Pancreas (tissue), 10 donors: ENCODE measurements around the gene ADCY3. TPM values are rescaled to one million over a fixed set of nuclear protein-coding genes. Genes with fewer than 3 reads are reported as not detected.
"Not testable (repeated sequence)": the region's sequence is repeated elsewhere in the genome, so short reads cannot be mapped to it uniquely, and the experiment has no call there.

Experiments
- ATAC-seq, 4 donors: fragments of 200-7000 bp; cut with Tn5 transposase; one replicate each; pipeline versions ENCODE4 v1.8.0 to v1.9.1; 2020; ENCODE audit warnings: mild to moderate bottlenecking in 4 of 4, moderate library complexity in 4 of 4
- DNase-seq, 6 donors: peaks; one replicate each; pipeline ENCODE4 v3.0.0-alpha.2; 2020
- FAIRE-seq: peaks from 2 replicates; lab custom pipeline; 2012; peaks lifted over from hg19 to GRCh38; lab: Jason Lieb, UNC
- H3K27ac ChIP-seq, 4 donors: fragments of 200-600 bp; sonication (generic); 1 replicate in 3 of 4; 2 replicates in 1 of 4; pipeline versions ENCODE4 v1.5.0 to v1.8.0; 2020
- H3K27me3 ChIP-seq, 4 donors: fragments of 200-600 bp; one replicate each; pipeline ENCODE4 v1.8.0; 2021
- H3K36me3 ChIP-seq, 3 donors: fragments of 200-600 bp; sonication (generic) in 1 of 3; one replicate each; pipeline versions ENCODE4 v1.5.0 to v1.8.0; 2020 to 2021
- H3K4me1 ChIP-seq, 3 donors: fragments of 200-600 bp; one replicate each; pipeline ENCODE4 v1.8.0; 2021
- H3K4me3 ChIP-seq, 4 donors: fragments of 200-600 bp; sonication (generic) in 2 of 4; one replicate each; pipeline versions ENCODE4 v1.5.0 to v1.8.0; 2020 to 2021
- H3K9me3 ChIP-seq, 4 donors: fragments of 200-600 bp; one replicate each; pipeline ENCODE4 v1.8.0; 2021
- CTCF ChIP-seq, 4 donors: fragments of 200-600 bp; sonication (generic) in 3 of 4; IDR thresholded peaks; one replicate each; pipeline versions ENCODE4 v1.5.0 to v1.8.0; 2021; ENCODE audit warnings: antibody characterized with exemption in 4 of 4
- WGBS, 2 donors: extraction: QIAGEN DNeasy Blood & Tissue Kit; methylation state at CpG; one replicate each; pipeline ENCODE4 v1.1.7; 2013; 5-methylcytosine and 5-hydroxymethylcytosine counted together
- intact Hi-C, 3 donors: fragments of 100-400 bp; cut with DNase I; formaldehyde crosslinking; loops; one replicate each; pipeline versions ENCODE4 v1.11.1 to v1.14.2; 2022
- polyA plus RNA-seq, 2 donors: library from polyadenylated mRNA; stranded (reverse); fragments of 200-250 nt; gene quantifications; one replicate each; pipeline ENCODE4 v1.2.3, GENCODE V29; 2013
- total RNA-seq, 6 donors: library from RNA; stranded (reverse); fragmentation: NEBNext Ultra II Directional in 4 of 6; extraction: Animal tissue kit (Norgen Biotek cat#: 25700) in 4 of 6; gene quantifications; one replicate each; pipeline versions ENCODE4 v1.2.1 to v1.2.4, GENCODE V29; 2021 to 2023
- donor health status: healthy with polysubstance abuse.
- donor health status: DM: no; HTN: no; CAD: no; lungs with moderate emphysema.
- donor health status: DM: no; HTN: no; CAD: no.
- donor health status: control.
- donor health status: control.
- donor health status: Bipolar disorder and iron deficiency.
- donor health status: DM: yes; HTN: yes; CAD: no.
- donor health status: DM: no; HTN: no; CAD: no.
- donor health status: DM: no; HTN: no; CAD: no.
- donor health status: DM: yes; HTN: yes; CAD: no.

ADCY3 gene
- total and polyA plus RNA-seq, 8 donors = 4.7 to 29.4 (median 11.0) TPM

GRCh38 chr2:24837996-24838513 is 82.0 kb downstream of the ADCY3 start:
- Histone ChIP-seq H3K9me3 (no peaks in the 10 kb centered on the region), H3K27ac (no peak overlapping the region), H3K36me3 (no peaks in the 10 kb centered on the region), H3K4me3 (no peak overlapping the region), H3K27me3 (no peaks in the 10 kb centered on the region), H3K4me1 (no peaks in the 10 kb centered on the region)
- intact Hi-C loops = loop anchor here in 1 of 3 donors (10.0 kb wide), 1 partner anchor 297 kb away; no protein-coding TSS in a partner anchor
- FAIRE-seq (no peak), ATAC-seq (no peak), DNase-seq (no peak)
- WGBS, 2 donors = 91 to 92% methylated on average over 5 of the region's 5 CpGs
- TF ChIP-seq CTCF (IDR thresholded peaks at IDR 0.05) = no peak

- TF ChIP-seq CTCF (IDR thresholded peaks at IDR 0.05) = no peak
- Histone ChIP-seq H3K27ac (no peak overlapping the region), H3K27me3 (no peaks in the 10 kb centered on the region), H3K9me3 (no peaks in the 10 kb centered on the region), H3K4me1 (no peaks in the 10 kb centered on the region), H3K36me3 (no peaks in the 10 kb centered on the region), H3K4me3 (no peak overlapping the region)
- DNase-seq (peak in 1 of 6 donors; percentile 47), ATAC-seq (no peak), FAIRE-seq (no peak)
- 86 to 91% methylated on average over 9 of the region's 9 CpGs for WGBS, 2 donors
- intact Hi-C loops = loop anchor here in 1 of 3 donors (10.0 kb wide), 1 partner anchor 298 kb away; no protein-coding TSS in a partner anchor
Observed at GRCh38 chr2:24836706-24837105, 83.3 kb downstream of the ADCY3 start.

GRCh38 chr2:24836206-24836605 is 83.8 kb downstream of the ADCY3 start:
- Histone ChIP-seq H3K4me1 (no peaks in the 10 kb centered on the region), H3K27me3 (no peaks in the 10 kb centered on the region), H3K4me3 (no peak overlapping the region), H3K9me3 (no peaks in the 10 kb centered on the region), H3K27ac (no peak overlapping the region), H3K36me3 (no peaks in the 10 kb centered on the region)
- intact Hi-C loops = loop anchor here in 1 of 3 donors (10.0 kb wide), 1 partner anchor 299 kb away; no protein-coding TSS in a partner anchor
- 88 to 93% methylated on average over 8 of the region's 8 CpGs for WGBS, 2 donors
- DNase-seq (no peak), ATAC-seq (no peak), FAIRE-seq (no peak)
- no peak for TF ChIP-seq CTCF (IDR thresholded peaks at IDR 0.05)

- H3K4me1 ChIP-seq, FAIRE-seq, H3K27me3 ChIP-seq, ATAC-seq, DNase-seq, H3K9me3 ChIP-seq, H3K36me3 ChIP-seq, H3K27ac ChIP-seq, H3K4me3 ChIP-seq: not testable (repeated sequence)
- 89% methylated on average over 8 of the region's 8 CpGs for WGBS, 2 donors
- intact Hi-C loops = loop anchor here in 1 of 3 donors (10.0 kb wide), 1 partner anchor 299 kb away; no protein-coding TSS in a partner anchor
Observed at GRCh38 chr2:24835411-24835810, 84.6 kb downstream of the ADCY3 start.

- H3K36me3 ChIP-seq = no peaks in the 10 kb centered on the region
- H3K27ac ChIP-seq = no peak overlapping the region
- intact Hi-C loops = loop anchor here in 1 of 3 donors (10.0 kb wide), 1 partner anchor 300 kb away; no protein-coding TSS in a partner anchor
- H3K27me3 ChIP-seq = no peaks in the 10 kb centered on the region
- ATAC-seq = no peak
- H3K4me1 ChIP-seq = no peaks in the 10 kb centered on the region
- H3K9me3 ChIP-seq = no peaks in the 10 kb centered on the region
- DNase-seq = no peak
- H3K4me3 ChIP-seq = no peak overlapping the region
- WGBS, 2 donors = 92 to 95% methylated on average over 20 of the region's 20 CpGs
- FAIRE-seq = no peak
- no peak for TF ChIP-seq CTCF (IDR thresholded peaks at IDR 0.05)
Observed at GRCh38 chr2:24834733-24835395, 85.2 kb downstream of the ADCY3 start.
